H4 (cell line): Measurements from ENCODE around the gene GLUL. TPM values are rescaled to one million over a fixed set of nuclear protein-coding genes. Genes with fewer than 3 reads are reported as not detected.
"Not testable (repeated sequence)": the region's sequence is repeated elsewhere in the genome, so short reads cannot be mapped to it uniquely, and the experiment has no call there.

ENCODE experiments used
- DNase-seq: peaks from one replicate; pipeline ENCODE4 v3.0.0-alpha.2; 2015; ENCODE audit warnings: low spot score
- total RNA-seq: library from RNA; depleted of rRNA; stranded (reverse); fragments of >200 nt; shearing (Covaris generic); gene quantifications from 2 replicates; pipeline ENCODE4 v1.2.3, GENCODE V29; 2014

Gene GLUL
- total RNA-seq, 1 experiment from 2014 or later = 24.9 TPM

DNA sequence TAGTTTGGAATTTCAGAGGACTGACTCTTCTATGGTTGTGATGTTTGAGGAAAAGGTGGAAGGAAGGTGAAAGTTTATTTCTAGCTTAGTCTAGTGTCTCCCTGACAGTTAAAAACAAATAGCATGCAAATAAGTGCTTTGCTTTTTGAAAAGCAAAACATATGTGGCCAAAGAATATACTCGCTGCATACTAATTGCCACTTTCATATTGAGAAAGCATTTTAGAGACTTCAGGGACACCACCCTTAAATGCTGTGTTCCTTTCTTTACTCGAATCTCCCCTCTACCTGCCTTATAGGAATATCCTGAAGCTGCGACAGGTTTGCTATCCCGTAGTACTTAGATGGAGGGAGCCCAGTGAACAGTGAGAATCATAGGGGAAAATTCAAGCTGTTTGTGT is 23.2 kb downstream of the GLUL start:
- DNase-seq = no peak

DNA sequence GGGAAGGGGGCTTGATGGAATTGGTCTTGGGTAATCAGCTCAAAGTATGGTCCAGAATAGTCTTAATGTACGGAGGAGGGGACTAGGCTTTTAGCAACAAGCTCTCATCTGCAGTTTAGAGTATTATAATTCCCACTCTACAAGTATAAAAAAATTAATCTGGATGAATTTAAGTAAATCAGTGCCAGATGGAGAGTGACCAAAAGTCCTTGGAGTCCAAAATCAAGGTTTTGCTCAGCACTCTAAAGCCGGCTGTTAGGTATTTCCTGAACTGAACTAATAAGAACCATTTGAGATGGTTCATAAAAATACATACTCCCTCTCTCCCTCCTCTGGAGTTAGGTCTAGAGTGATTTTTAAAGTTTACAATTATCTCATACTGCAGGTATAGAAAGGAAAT is 23.7 kb downstream of the GLUL start:
- no peak for DNase-seq

DNA sequence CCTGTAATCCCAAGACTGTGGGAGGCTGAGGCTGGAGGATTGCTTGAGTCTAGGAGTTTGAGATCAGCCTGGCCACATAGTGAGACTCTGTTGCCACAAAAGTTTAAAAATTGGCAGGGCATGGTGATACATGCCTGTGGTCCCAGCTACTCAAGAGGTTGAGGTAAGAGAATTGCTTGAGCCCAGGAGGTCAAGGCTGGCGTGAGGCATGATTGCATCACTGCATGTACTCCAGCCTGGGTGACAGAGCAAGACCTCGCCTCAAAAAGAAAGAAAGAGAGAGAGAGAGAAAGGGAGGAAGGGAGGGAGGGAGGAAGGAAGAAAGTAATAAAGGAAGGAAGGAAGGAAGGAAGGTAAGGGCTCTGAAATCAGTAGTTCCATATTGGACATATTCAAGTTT is 25.0 kb downstream of the GLUL start:
- no peak for DNase-seq

DNA sequence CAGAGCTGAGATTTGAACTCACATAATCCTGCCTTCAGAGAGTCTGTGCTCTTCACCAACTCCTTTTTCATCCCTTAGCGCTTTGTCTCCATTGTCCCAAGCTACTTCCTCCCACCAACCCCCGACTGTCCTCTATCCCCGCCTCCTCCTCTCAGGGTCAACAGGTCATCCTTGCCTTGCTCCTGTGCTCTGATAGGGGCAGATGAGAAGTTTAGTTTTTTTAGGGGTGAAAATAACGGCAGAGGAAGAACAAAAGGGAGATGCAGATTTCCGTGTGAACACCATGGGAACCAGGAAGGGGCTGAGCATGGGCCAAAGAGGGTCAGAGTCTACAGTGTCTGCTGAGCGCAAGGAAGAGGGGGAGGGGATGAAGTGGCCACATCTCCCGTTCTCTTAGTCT is 31.9 kb downstream of the GLUL start:
- no peak for DNase-seq

DNA sequence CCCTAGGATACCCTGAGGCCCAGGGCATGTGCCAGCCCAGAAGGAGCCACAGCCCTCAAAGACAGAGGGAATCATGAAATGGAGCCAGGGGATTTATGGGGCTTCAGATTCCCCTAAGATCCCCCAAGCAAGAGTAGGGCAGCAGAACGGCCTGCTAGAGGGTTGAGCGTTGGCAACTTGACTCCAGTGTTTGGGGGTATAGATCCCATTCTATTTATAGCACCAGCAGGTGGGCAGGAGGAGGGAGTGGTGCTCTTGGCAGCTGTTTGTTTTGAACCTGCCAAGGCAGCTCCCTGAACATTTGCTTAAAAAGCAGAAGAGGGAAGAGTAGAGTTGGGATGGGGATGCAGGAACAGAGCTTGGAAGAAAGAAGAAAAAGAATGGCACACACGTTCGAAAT is 33.7 kb downstream of the GLUL start:
- no peak for DNase-seq

DNA sequence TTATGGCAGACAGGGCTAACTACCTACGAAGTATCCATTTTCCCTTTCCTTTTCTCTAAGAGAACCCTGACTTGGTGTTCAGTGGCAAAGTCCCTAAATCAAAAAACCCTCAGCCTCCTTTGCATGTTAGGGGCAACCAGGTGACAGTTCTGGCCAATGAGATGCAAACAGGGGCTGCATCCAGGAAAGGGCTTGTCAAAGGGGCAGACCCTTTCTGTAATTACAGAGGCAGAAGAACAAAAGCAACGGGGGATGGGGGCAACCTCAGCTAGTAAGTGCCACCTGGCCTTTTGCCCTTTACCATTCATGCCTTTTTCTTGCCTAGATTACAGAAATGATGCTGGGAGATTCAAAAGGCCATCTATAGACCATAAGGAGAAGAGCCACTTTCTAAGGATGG is 34.4 kb downstream of the GLUL start:
- DNase-seq = no peak

DNA sequence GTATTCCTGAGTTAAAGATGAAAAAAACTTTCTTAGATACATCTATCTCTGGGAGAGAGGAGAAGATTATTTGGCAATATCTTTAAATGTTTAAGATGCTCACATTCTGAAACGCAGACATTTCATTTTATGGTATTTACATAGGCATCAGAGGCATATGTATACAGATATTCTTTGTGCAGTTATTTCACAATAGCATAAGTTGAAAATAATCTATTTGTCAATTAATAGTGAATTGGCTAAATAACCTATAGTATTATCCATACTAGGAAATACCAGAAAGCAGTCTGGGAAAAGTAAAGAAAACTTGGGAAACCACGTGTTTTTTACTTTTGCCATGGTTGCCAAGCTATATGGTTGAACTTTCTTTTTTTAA is 35.9 kb downstream of the GLUL start:
- no peak for DNase-seq

DNA sequence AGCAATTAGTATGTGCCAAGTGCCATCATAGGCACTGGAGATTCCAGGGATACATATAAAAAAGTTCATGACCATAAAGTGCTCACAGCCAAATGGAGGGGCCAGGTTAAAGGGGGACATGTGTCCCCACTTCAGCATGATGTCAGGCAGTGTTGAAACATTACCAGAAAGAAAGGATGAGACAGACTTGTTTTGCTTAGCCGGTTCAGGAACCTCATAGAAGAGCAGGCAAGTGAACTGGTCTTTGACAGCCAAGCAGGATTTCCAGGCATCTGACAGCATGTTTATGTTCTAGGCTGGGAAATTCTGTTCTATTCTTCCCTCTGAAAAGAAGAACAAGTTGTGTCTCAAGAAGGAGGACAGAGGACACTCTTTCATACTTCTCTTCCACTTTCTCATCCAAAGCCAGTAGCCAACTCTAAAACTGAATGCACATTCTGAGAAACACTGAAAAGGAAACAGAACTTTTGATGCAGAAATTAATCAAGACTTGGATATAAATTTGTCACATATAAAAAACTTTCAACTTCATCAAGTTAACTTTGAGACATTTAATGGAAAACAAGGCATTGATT is 39.7 kb downstream of the GLUL start:
- DNase-seq = no peak

DNA sequence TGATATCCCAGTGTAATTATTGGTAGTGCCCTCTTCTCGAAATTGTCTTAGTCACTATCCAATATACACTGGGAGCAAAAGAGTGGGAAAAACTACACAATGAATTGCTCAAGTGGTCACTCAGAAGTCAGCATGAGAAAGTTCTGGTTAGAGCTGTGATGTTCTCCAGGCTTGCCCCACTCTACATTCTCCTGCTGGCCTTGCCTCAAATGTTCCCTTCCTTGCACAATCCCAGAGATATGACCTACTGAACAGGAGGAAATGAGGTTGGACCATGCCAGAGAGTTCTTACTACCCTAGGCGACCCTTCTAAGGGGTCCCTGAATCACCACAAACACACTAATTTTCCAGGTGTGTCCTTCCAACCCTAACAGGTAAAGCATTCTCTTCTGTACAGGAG is 40.8 kb downstream of the GLUL start:
- DNase-seq = no peak

DNA sequence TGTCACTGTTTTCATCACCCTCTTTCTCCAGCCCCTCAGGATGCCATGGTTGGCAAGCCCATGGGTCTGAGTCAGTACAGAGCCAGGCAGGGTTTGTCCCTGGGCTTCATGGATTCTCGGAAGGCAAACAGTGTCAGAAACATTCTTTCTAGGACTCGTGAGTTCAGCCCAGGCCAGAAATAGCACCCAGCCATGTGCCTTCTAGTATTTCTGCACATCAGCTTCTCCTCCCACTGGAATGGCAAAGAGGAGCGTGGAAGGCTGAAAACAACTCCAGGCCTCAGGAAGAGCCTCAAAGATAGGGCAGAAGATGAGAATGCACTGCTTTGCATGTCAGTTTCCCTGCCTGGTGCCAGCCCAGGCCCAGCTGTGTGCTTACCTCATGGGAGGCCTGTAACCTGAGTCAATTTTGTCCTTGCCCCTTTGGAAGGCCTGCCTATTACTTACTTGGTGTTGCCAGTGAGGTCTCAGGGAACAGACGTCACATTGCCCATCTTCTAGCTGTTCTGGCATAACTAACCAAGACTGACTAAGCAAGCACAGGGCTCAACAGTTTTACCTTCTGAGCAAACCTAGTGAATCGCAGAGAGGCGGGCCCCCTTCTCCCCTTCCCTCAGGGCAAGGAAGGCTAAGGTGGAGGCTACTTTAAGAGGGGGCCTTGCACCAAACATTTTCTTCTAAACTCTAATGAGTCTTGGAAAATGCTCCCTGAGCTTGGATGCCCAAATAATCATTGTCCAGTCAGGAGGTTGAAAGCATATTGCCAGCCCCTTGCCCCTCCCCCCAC is 42.4 kb downstream of the GLUL start:
- no peak for DNase-seq

DNA sequence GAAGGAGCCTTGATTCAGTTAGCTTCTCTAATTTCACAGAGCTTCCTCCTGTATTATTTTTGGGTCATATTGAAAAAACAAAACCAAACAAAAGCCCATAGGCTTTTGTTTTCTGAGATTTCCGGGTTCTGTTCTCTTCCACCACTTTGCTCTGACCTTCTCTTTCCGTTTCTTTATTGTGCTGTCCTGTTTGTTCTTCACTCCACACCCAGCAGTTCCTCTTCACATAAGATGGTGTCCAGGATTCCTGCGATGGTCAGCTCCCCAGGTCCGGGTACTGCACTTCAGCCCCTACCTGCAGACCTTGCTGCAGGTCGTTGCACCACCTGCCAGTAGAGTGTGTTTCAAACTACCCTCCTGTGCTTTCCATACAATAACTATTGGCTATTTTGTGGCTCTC is 44.6 kb downstream of the GLUL start:
- DNase-seq = no peak

DNA sequence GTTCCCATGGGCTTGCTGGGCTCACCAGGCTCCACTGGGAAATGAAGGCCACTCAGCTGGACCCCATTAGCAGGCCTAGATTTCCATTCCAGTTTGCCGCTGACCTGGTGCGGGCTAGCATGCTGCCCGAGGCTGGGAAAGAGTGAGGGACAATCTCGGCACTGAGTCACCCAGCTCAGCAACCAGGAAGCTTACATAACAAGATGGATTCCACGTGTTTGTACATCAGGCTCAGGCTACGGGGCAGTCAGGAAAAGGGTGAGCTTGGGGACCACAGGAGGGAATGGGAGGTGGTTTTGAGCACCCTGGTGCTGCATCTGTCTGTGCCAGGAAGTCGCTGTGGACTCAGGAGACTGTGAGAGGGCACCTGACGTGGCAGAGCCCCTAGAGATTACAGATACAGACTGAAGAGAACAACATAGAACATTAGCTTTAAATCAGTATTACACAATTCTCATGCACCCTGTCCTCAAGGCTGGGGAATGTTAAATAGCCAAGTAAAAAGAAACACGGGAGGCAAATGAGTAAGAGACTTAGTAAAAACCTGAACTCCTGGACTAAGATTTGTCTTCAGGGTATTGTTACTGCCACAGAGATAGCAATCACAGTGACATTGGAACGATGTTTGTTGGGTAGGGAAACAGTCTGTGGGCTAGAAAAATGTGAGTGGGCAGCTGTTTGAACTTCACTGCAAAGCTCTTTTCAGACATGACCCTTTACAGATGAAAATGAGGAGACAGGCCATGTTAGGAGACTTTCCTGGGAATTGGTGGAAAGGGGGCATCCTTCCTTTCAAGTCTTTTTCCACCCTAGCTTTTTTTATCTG is 51.1 kb downstream of the GLUL start:
- peak; percentile 17 for DNase-seq

DNA sequence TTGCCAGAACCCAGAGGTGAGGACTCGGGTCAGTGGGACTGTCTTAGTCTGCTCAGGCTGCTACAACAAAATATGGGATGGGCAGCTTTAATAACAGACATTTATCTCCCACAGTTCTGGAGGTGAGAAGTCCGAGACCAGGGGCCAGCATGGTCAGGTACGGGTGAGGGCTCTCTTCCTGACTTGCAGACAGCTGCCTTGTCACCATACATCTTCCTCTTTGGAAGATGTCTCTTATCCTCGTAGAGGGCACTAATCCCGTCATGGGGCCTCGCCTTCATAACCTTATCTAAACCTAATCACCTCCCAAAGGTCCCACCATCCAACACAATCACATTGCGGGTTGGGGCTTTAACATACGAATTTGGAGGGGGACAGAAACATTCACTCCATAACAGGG is 51.9 kb downstream of the GLUL start:
- no peak for DNase-seq

DNA sequence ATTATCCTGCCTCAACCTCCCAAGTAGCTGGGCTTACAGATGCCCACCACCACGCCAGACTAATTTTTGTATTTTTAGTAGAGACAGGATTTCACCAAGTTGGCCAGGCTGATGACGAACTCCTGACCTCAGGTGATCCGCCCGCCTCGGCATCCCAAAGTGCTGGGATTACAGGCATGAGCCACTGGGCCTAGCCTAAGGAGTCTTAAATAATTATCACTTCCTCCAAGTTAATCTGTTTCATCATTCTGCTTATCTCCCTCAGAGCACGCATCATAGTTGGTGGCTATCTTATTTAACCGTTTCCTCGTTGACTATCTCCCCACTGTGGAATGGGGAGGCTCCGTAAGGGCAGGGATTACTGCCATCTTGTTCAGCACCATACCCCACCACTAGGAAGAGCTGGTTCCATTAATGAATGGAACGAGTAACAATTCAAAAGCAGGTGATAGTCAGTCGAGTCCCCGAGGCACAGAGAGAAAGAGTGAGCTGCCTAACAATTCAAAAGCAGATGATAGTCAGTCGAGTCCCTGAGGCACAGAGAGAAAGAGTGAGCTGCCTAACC is 52.7 kb downstream of the GLUL start:
- DNase-seq = no peak

DNA sequence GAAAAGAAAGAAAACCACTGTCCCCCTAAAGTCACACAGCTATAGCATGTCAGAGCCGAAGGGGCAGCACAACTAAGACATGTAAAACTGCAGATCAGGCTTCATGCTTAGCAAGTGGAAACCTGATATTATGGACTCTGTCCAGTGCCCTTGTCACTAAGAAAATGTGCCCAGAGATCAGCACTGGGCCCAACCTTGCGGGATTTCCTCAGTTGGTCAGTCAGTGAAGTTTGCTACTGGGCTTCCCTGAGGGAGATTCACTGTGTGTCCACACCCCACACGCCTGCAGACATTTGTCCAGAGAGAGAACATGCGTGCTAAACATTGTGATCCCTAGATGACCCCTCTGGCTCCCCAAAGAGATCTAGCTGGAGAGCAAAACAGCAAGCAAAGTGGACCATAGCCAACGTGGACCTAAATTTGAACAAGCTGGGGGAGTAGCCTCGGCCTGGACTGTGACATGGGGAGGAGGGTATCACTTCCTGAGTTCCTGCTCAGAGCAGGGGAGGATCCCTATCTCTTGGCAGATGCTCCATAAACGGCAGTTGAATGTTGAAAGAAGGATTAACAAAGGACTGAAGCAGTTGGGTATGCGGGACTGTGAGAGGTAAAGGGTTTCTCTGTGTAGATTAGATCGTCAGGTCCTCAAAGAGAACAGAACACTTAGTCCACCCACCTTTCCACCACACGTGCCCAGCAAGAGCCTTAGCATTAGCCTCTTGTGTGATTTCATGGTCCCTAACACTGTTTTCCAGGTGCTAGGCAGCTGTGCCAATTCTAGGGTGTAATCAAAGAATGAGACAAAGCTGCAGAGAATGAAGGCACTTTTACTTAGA is 53.6 kb downstream of the GLUL start:
- DNase-seq = no peak

DNA sequence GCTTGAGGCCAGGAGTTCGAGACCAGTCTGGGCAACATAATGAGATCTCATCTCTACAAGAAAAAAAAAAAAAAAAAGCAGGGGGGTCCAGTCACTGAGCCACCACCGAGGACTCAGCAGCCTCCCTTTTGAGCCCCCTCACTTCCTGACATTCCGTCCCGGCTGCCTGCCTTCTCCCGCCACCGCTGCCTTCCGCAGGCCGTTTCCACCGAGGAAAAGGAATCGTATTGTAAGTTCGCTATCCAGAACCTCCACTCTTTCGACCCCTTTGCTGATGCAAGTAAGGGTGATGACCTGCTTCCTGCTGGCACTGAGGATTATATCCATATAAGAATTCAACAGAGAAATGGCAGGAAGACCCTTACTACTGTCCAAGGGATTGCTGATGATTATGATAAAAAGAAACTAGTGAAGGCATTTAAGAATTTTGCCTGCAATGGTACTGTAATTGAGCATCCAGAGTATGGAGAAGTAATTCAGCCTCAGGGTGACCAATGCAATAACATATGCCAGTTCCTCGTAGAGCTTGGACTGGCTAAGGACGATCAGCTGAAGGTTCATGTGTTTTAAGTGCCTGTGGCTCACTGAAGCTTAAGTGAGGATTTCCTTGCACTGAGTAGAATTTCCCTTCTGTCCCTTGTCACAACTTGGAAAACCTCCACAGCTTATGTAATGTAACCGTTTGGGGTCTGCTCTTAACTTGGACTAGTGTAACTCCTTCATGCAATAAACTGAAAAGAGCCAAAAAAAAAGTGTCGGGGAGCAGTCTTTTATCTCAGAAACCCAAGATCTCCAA is 55.6 kb downstream of the GLUL start:
- DNase-seq = no peak

DNA sequence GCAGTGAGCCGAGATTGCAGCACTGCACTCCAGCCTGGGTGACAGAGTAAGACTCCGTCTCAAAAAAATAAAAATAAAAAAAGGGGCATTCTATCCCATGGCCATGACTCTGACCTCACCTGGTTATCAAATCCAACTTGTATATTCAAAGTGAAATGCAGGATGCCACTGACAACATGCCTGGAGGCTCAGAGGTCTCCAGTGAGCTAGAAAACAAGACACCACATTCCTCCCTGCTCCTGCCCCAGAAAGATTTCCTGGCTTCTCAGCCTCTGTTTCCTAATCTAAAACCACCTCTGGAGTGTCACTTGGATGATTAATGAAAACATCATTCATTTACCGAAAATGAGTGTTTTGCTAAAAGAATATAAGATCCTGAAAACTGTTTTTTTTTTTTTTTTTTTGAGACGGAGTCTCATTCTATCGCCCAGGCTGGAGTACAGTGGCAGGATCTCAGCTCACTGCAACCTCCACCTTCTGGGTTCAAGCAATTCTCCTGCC is 58.5 kb downstream of the GLUL start:
- not testable (repeated sequence) for DNase-seq

DNA sequence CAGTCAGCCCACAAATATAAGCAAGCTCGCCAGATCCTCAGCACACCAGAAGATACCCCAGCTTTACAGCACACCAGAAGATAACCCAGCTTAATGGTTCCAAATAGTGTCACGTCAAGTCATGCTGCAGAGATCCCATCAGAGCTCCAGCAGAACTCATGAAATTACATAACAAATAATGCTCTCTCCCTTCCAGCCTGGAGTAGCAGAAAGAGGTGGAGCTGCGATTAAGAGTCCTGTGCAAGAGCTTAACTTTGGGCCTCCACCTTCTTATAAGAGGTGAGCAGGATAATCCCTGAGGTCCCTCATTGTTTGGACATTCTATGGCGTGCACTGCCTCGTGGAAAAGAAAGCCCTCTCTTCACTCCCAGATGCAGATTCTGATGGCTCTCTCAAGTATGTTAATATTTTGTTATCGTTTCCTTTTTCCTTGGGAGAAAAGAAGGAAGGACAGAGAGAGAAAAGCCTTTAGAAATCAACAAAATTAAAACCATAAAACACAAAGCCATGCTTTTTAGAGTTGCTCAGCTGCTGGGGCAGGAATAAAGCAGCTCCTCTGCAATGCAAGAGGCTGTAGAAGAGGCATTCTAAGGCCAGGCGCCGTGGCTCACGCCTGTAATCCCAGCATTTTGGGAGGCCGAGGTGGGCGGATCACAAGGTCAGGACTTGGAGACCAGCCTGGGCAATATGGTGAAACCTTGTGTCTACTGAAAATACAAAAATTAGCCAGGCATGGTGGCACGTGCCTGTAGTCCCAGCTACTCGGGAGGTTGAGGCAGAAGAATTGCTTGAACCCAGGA is 59.1 kb downstream of the GLUL start:
- DNase-seq = no peak
